Measurements from ENCODE around the gene SH3BP4. TPM values are rescaled to one million over a fixed set of nuclear protein-coding genes. Genes with fewer than 3 reads are reported as not detected.

Gene SH3BP4
- total RNA-seq, 1 donor from 2014 or later: 29.6 TPM

DNA sequence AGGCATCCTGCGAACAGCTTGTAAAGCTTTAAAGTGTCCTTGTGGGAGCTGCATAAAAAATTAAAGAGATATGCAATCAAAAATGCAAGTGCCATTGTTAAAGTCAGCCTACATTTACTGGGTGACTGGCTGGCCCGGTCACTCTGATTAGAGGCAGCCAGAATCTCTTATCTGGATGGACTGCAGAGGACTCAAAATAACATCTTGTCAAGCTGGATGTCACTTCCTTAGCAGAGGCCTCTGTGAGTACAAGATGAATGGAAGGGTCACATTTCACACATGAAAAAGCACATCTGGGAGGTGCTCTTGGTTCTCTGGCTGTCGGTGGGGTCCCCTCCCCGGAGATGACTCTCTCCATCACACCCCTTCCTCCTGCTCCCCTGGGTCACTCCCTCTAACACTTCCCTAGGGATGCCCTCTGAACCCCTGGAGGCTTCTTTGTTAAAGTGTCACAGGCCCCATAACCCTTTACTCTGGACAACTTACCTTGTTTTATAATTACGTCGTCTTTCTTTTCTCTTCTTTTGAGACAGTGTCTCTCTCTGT, 122.1 kb downstream of the SH3BP4 start:
- Histone ChIP-seq H3K4me1 (no peaks in the 10 kb centered on the region), H3K36me3 (no peaks in the 10 kb centered on the region), H3K27me3 (no peaks in the 10 kb centered on the region), H3K27ac (no peak overlapping the region), H3K9me3 (no peaks in the 10 kb centered on the region), H3K4me3 (no peak overlapping the region)
- no peak for DNase-seq
- TF ChIP-seq, protein P1, sequence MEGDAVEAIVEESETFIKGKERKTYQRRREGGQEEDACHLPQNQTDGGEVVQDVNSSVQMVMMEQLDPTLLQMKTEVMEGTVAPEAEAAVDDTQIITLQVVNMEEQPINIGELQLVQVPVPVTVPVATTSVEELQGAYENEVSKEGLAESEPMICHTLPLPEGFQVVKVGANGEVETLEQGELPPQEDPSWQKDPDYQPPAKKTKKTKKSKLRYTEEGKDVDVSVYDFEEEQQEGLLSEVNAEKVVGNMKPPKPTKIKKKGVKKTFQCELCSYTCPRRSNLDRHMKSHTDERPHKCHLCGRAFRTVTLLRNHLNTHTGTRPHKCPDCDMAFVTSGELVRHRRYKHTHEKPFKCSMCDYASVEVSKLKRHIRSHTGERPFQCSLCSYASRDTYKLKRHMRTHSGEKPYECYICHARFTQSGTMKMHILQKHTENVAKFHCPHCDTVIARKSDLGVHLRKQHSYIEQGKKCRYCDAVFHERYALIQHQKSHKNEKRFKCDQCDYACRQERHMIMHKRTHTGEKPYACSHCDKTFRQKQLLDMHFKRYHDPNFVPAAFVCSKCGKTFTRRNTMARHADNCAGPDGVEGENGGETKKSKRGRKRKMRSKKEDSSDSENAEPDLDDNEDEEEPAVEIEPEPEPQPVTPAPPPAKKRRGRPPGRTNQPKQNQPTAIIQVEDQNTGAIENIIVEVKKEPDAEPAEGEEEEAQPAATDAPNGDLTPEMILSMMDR (IDR thresholded peaks at IDR 0.05): no peak
- ATAC-seq: no peak
- intact Hi-C loops (cut with DNase I): no loop called here

DNA sequence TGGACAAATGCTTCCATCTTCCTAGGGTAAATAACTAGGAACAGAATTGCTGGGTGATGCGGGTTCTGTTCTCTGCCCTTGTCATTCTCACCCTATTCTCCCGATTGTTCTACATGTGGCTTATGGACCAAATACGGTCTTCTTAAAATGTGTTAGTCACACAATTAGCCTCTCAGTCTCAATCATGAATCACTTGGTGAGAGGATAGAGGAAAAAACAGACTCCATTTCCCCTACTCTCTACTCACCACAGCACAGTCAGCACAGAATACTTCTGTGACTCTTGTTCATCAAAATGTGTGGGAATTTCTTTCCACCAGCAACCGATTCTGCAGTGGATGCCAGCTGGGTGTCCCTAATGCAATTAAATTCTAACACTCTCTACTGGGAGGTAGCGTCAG, 125.2 kb downstream of the SH3BP4 start:
- TF ChIP-seq, protein P1 (IDR thresholded peaks at IDR 0.05): no peak
- intact Hi-C loops (cut with DNase I): no loop called here
- no peak for DNase-seq
- no peak overlapping the region for H3K4me3 ChIP-seq
- peaks cover 6% of the 10 kb centered on the region for H3K27me3 ChIP-seq
- no peaks in the 10 kb centered on the region for H3K4me1 ChIP-seq
- ATAC-seq: no peak
- H3K36me3 ChIP-seq: no peaks in the 10 kb centered on the region
- no peak overlapping the region for H3K27ac ChIP-seq
- H3K9me3 ChIP-seq: no peaks in the 10 kb centered on the region

DNA sequence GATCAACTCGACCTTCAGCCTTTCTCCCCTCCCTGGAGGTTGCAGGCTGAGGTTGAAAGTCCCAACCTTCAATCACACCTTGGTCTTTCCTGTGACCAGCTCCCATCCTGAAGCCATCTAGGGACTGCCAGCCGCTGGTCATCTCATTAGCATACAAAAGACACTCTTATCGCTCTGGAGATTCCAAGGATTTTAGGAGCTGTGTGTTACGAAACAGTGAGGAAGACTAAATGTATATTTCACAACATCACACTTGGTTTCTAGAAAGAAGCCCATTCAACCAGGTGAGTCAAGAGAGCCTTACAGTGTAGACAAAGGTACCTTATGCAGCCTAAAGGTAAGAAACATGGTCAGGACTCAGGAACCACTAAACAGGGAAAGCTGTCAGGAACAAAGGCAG, 126.4 kb downstream of the SH3BP4 start:
- intact Hi-C loops (cut with DNase I): no loop called here
- Histone ChIP-seq H3K27me3 (peaks cover 6% of the 10 kb centered on the region), H3K27ac (no peak overlapping the region), H3K36me3 (no peaks in the 10 kb centered on the region), H3K4me1 (no peaks in the 10 kb centered on the region), H3K9me3 (no peaks in the 10 kb centered on the region), H3K4me3 (no peak overlapping the region)
- TF ChIP-seq, protein P1 (IDR thresholded peaks at IDR 0.05): no peak
- no peak for DNase-seq
- no peak for ATAC-seq

DNA sequence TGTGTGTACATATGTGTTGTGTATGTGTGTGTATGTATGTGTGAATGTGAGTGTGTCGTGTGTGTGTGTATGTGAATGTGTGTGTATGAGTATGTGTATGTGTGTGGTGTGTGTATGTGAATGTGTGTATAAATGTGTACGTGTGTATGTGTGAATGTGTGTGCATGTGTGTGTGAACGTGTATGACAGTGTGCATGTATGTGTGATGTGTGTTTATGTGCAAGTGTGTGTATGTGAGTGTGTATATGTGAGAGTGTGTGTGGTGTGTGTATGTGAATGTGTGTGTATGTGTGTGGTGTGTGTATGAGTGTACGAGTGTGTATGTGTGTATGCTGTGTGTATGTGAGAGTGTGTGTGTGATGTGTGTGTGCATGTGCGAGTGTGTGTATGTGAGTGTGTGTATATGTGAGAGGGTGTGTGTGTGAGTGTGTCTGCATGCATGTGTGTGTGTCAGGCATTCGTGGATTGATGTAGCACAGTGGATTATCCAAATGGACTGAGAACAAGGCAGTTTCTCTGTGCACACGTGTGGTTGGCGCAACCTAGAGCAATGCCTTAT, 127.2 kb downstream of the SH3BP4 start:
- TF ChIP-seq, protein P1 (IDR thresholded peaks at IDR 0.05): no peak
- ATAC-seq (no peak), DNase-seq (no peak)
- no peaks in the 10 kb centered on the region for H3K9me3 ChIP-seq
- intact Hi-C loops (cut with DNase I): no loop called here
- H3K27ac ChIP-seq: no peak overlapping the region
- H3K36me3 ChIP-seq: no peaks in the 10 kb centered on the region
- H3K4me1 ChIP-seq: no peaks in the 10 kb centered on the region
- no peak overlapping the region for H3K4me3 ChIP-seq
- H3K27me3 ChIP-seq: peaks cover 6% of the 10 kb centered on the region

DNA sequence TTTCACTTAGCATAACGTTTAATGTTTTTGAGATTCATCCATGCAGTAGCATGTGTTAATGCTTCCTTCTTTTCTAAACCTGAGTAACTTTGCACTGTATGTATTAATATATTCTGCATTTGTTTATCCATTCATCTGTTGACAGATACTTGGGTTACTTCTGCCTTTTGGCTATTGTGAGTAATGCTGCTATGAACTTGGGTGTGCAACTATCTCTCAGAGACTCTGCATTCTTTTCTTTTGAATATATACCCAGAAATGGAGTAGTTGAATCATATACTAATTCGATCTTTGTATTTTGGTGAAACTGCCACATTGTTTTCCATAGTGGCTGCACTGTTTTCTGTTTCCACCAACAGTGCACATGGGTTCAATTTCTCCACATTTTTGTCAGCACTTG, 128.3 kb downstream of the SH3BP4 start:
- no peaks in the 10 kb centered on the region for H3K36me3 ChIP-seq
- no peaks in the 10 kb centered on the region for H3K4me1 ChIP-seq
- no peak overlapping the region for H3K27ac ChIP-seq
- no peak overlapping the region for H3K4me3 ChIP-seq
- TF ChIP-seq, protein P1 (IDR thresholded peaks at IDR 0.05): no peak
- DNase-seq (no peak), ATAC-seq (no peak)
- intact Hi-C loops (cut with DNase I): no loop called here
- H3K27me3 ChIP-seq: peaks cover 6% of the 10 kb centered on the region
- H3K9me3 ChIP-seq: no peaks in the 10 kb centered on the region

Measured in upper lobe of right lung (tissue), 1 donor.